Activated CD4-positive, alpha-beta T cell treated with anti-CD3 and anti-CD28 coated beads for 36 hours (primary cell): ENCODE measurements around the gene TUBA3C. TPM values are rescaled to one million over a fixed set of nuclear protein-coding genes. Genes with fewer than 3 reads are reported as not detected.

Experiments used
- ATAC-seq: fragments of 200-7000 bp; cut with Tn5 transposase; one replicate; pipeline ENCODE4 v1.10.0; 2021; ENCODE audit warnings: mild to moderate bottlenecking, moderate library complexity
- CTCF ChIA-PET: fragments of 350-600 bp; sonication (Branson Sonifier 250); formaldehyde crosslinking; loops from one replicate; lab custom pipeline; 2021; ENCODE audit warnings: antibody characterized with exemption; lab: Charles Lee
- POLR2A ChIA-PET: fragments of 350-600 bp; sonication (Branson Sonifier 250); formaldehyde crosslinking; loops from one replicate; lab custom pipeline; 2021; ENCODE audit warnings: antibody characterized with exemption, inconsistent platforms; lab: Charles Lee
- DNase-seq: peaks from one replicate; pipeline ENCODE4 v3.0.0-alpha.2; 2020
- H3K27ac Mint-ChIP-seq: one replicate; pipeline ENCODE4 v1.8.0; 2021; ENCODE audit warnings: mixed read lengths
- H3K27me3 Mint-ChIP-seq: one replicate; pipeline ENCODE4 v1.8.0; 2021; ENCODE audit warnings: mixed read lengths
- H3K36me3 Mint-ChIP-seq: one replicate; pipeline ENCODE4 v1.8.0; 2021; ENCODE audit warnings: low read depth, mixed read lengths
- H3K4me1 Mint-ChIP-seq: one replicate; pipeline ENCODE4 v1.8.0; 2021; ENCODE audit warnings: mixed read lengths
- H3K4me3 Mint-ChIP-seq: one replicate; pipeline ENCODE4 v1.8.0; 2021; ENCODE audit warnings: mild to moderate bottlenecking, moderate library complexity, mixed read lengths
- H3K9me3 Mint-ChIP-seq: one replicate; pipeline ENCODE4 v1.8.0; 2021; ENCODE audit warnings: low read depth, mixed read lengths
- intact Hi-C, 2 experiments: fragments of 100-400 bp; cut with DNase I in 1 of 2; cut with micrococcal nuclease in 1 of 2; formaldehyde crosslinking; loops; one replicate each; pipeline versions ENCODE4 v1.14.2 to v1.15.1; 2022 to 2024; cut with DNase I, micrococcal nuclease
- total RNA-seq, 2 experiments: library from RNA; stranded (reverse); gene quantifications; one replicate each; pipeline ENCODE4 v1.2.3, GENCODE V29; 2021

TUBA3C gene
- total RNA-seq, 2 experiments from 2014 or later = not detected

DNA sequence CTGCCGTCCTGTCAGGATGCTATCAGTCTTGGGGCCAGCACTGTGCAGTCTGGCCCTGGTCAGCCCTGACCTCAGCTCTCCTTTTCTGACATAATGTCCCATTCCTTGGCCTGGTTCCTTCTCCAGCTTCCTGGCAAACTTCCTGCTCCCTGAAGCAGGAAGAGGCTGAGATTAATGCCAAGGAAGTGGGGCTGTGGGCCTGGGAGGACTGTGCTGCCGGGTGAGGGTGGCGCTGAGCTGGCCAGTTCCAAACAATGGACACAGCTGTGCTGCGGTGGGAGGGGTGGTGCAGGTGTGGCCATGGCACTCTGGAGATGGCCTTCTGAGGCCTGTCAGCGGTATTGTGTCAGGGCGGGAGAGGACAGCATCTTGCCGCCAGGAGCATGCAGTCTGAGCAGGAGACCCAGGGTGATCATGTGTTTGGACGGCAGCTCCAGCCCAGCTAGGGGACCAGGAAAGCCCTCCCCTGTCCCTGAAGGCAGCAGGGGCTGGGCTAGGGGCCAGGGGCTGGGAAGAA is 30.9 kb downstream of the TUBA3C start:
- ChIA-PET POLR2A (no interaction called here), CTCF (no interaction called here)
- H3K4me3 Mint-ChIP-seq = no peak overlapping the region
- ATAC-seq (no peak), DNase-seq (no peak)
- H3K27me3 Mint-ChIP-seq = no peaks in the 10 kb centered on the region
- intact Hi-C loops = loop anchor here in 1 of 2 experiments (10.0 kb wide), 3 partner anchors 64 to 434 kb away; no protein-coding TSS in a partner anchor
- H3K36me3 Mint-ChIP-seq = no peaks in the 10 kb centered on the region
- H3K9me3 Mint-ChIP-seq = peaks cover 7% of the 10 kb centered on the region
- H3K27ac Mint-ChIP-seq = no peak overlapping the region
- H3K4me1 Mint-ChIP-seq = no peaks in the 10 kb centered on the region

GRCh38 chr13:19150226-19150625 is 31.4 kb downstream of the TUBA3C start:
- ChIA-PET POLR2A (no interaction called here), CTCF (no interaction called here)
- Mint-ChIP-seq H3K27me3 (no peaks in the 10 kb centered on the region), H3K27ac (no peak overlapping the region), H3K4me3 (no peak overlapping the region), H3K36me3 (no peaks in the 10 kb centered on the region), H3K4me1 (no peaks in the 10 kb centered on the region), H3K9me3 (peaks cover 7% of the 10 kb centered on the region)
- DNase-seq = no peak
- ATAC-seq = no peak
- intact Hi-C loops = loop anchor here in 1 of 2 experiments (10.0 kb wide), 3 partner anchors 65 to 435 kb away; no protein-coding TSS in a partner anchor

GRCh38 chr13:19148561-19148960 is 33.1 kb downstream of the TUBA3C start:
- POLR2A ChIA-PET = no interaction called here
- Mint-ChIP-seq H3K27ac (no peak overlapping the region), H3K36me3 (no peaks in the 10 kb centered on the region), H3K4me1 (no peaks in the 10 kb centered on the region), H3K27me3 (no peaks in the 10 kb centered on the region), H3K4me3 (no peak overlapping the region), H3K9me3 (peaks cover 7% of the 10 kb centered on the region)
- DNase-seq (no peak), ATAC-seq (no peak)
- CTCF ChIA-PET = no interaction called here
- intact Hi-C loops = no loop called here
